SU-DHL-6 (cell line): Measurements from ENCODE around the gene FOXA2.

ENCODE experiments used
- CTCF ChIP-seq: fragments of 200-600 bp; sonication (generic); IDR thresholded peaks from one replicate; pipeline ENCODE4 v1.5.1; 2017; ENCODE audit warnings: antibody characterized with exemption, mild to moderate bottlenecking, low read length, moderate library complexity; ENCODE audit not compliant: insufficient read depth, poor library complexity, severe bottlenecking
- EZH2phosphoT487 ChIP-seq: fragments of 200-600 bp; sonication (generic), shearing (Covaris generic); conservative IDR thresholded peaks from 2 replicates; pipeline ENCODE4 v1.6.1; 2018; ENCODE audit warnings: mild to moderate bottlenecking, antibody characterized with exemption, low read length, moderate library complexity, mixed read lengths

- no peak for TF ChIP-seq CTCF
- TF ChIP-seq EZH2phosphoT487, result no peak
Measured at GRCh38 chr20:22548040-22548439, 36.3 kb downstream of the FOXA2 start.
